Left lung (tissue), 10 donors: ENCODE measurements around the gene ZC3HAV1. TPM values are rescaled to one million over a fixed set of nuclear protein-coding genes. Genes with fewer than 3 reads are reported as not detected.
"Not testable (repeated sequence)": the region's sequence is repeated elsewhere in the genome, so short reads cannot be mapped to it uniquely, and the experiment has no call there.

Experiments
- ATAC-seq: fragments of 200-7000 bp; cut with Tn5 transposase; one replicate; pipeline ENCODE4 v1.9.1; 2020; ENCODE audit warnings: moderate library complexity
- DNase-seq, 4 donors: peaks; one replicate each; pipeline ENCODE4 v3.0.0-alpha.2; 2013 to 2020
- H3K27ac ChIP-seq, 2 donors: fragments of 200-600 bp; sonication (generic) in 1 of 2; one replicate each; pipeline versions ENCODE4 v1.5.0 to v1.8.0; 2020 to 2021
- H3K27me3 ChIP-seq, 2 donors: fragments of 200-600 bp; sonication (generic) in 1 of 2; one replicate each; pipeline versions ENCODE4 v1.5.0 to v1.8.0; 2020 to 2021
- H3K36me3 ChIP-seq, 2 donors: fragments of 200-600 bp; sonication (generic) in 1 of 2; one replicate each; pipeline versions ENCODE4 v1.5.0 to v1.8.0; 2020 to 2021
- H3K4me1 ChIP-seq, 2 donors: fragments of 200-600 bp; one replicate each; pipeline ENCODE4 v1.8.0; 2021
- H3K4me3 ChIP-seq, 2 donors: fragments of 200-600 bp; sonication (generic) in 1 of 2; one replicate each; pipeline versions ENCODE4 v1.5.0 to v1.8.0; 2020 to 2021; ENCODE audit warnings: mild to moderate bottlenecking in 1 of 2
- H3K9me3 ChIP-seq, 2 donors: fragments of 200-600 bp; sonication (generic) in 1 of 2; one replicate each; pipeline versions ENCODE4 v1.5.0 to v1.8.0; 2020 to 2021
- CTCF ChIP-seq, 2 donors: fragments of 200-600 bp; sonication (generic) in 1 of 2; IDR thresholded peaks; one replicate each; pipeline versions ENCODE4 v1.5.0 to v1.8.0; 2021; ENCODE audit warnings: antibody characterized with exemption in 2 of 2
- intact Hi-C, 2 donors: fragments of 100-400 bp; cut with DNase I; formaldehyde crosslinking; loops; one replicate each; pipeline versions ENCODE4 v1.11.2 to v1.14.2; 2022
- polyA plus RNA-seq, 6 donors: library from polyadenylated mRNA; unstranded; fragments of 120-200 nt; gene quantifications; one replicate each; pipeline ENCODE4 v1.2.1, GENCODE V29; 2013; ENCODE audit not compliant: insufficient read length in 6 of 6
- total RNA-seq, 2 donors: library from RNA; stranded (reverse); fragmentation: NEBNext Ultra II Directional; extraction: Animal tissue kit (Norgen Biotek cat#: 25700); gene quantifications; one replicate each; pipeline ENCODE4 v1.2.1, GENCODE V29; 2021
- donor health status: DM: no; HTN: yes; CAD: no.
- donor health status: DM: no; HTN: no; CAD: no.

Gene ZC3HAV1
- total and polyA plus RNA-seq, 8 donors = 16.0 to 45.5 (median 22.4) TPM

GRCh38 chr7:139104091-139104450 is 5.4 kb downstream of the ZC3HAV1 start:
- peak overlapping the region; percentile 54 to 99 for H3K27ac ChIP-seq
- peak overlapping the region in 1 of 2 donors; percentile 92 for H3K4me3 ChIP-seq
- H3K36me3 ChIP-seq = no peaks in the 10 kb centered on the region
- H3K27me3 ChIP-seq = no peaks in the 10 kb centered on the region
- peaks cover 19 to 68% of the 10 kb centered on the region in 2 donors for H3K4me1 ChIP-seq
- DNase-seq (no peak), ATAC-seq (no peak)
- intact Hi-C loops = no loop called here
- no peaks in the 10 kb centered on the region for H3K9me3 ChIP-seq
- no peak for TF ChIP-seq CTCF (IDR thresholded peaks at IDR 0.05)

GRCh38 chr7:139103057-139103815 is 6.3 kb downstream of the ZC3HAV1 start:
- Histone ChIP-seq H3K4me3 (peak overlapping the region in 1 of 2 donors; percentile 92), H3K9me3 (no peaks in the 10 kb centered on the region), H3K27me3 (no peaks in the 10 kb centered on the region), H3K4me1 (peaks cover 19 to 77% of the 10 kb centered on the region in 2 donors), H3K36me3 (peaks cover 0 to 4% of the 10 kb centered on the region in 2 donors), H3K27ac (peak overlapping the region; percentile 54 to 99)
- DNase-seq = no peak
- intact Hi-C loops = no loop called here
- TF ChIP-seq CTCF (IDR thresholded peaks at IDR 0.05) = no peak
- no peak for ATAC-seq

GRCh38 chr7:139101637-139102158 is 7.8 kb downstream of the ZC3HAV1 start:
- Histone ChIP-seq H3K4me1 (peaks cover 19 to 79% of the 10 kb centered on the region in 2 donors), H3K36me3 (peaks cover 0 to 19% of the 10 kb centered on the region in 2 donors), H3K27ac (peak overlapping the region in 1 of 2 donors; percentile 13)
- DNase-seq, H3K4me3 ChIP-seq, H3K27me3 ChIP-seq, ATAC-seq, H3K9me3 ChIP-seq, intact Hi-C loops: not testable (repeated sequence)

GRCh38 chr7:139099172-139099947 is 10.2 kb downstream of the ZC3HAV1 start:
- H3K9me3 ChIP-seq = no peaks in the 10 kb centered on the region
- no peak overlapping the region for H3K27ac ChIP-seq
- no peak overlapping the region for H3K4me3 ChIP-seq
- no peaks in the 10 kb centered on the region for H3K27me3 ChIP-seq
- no peak for DNase-seq
- TF ChIP-seq CTCF (IDR thresholded peaks at IDR 0.05) = no peak
- peaks cover 12 to 81% of the 10 kb centered on the region in 2 donors for H3K4me1 ChIP-seq
- peaks cover 0 to 25% of the 10 kb centered on the region in 2 donors for H3K36me3 ChIP-seq
- no peak for ATAC-seq
- intact Hi-C loops = no loop called here

GRCh38 chr7:139095194-139095659 is 14.3 kb downstream of the ZC3HAV1 start:
- intact Hi-C loops = no loop called here
- H3K9me3 ChIP-seq = no peaks in the 10 kb centered on the region
- no peaks in the 10 kb centered on the region for H3K27me3 ChIP-seq
- peaks cover 0 to 86% of the 10 kb centered on the region in 2 donors for H3K4me1 ChIP-seq
- peaks cover 0 to 31% of the 10 kb centered on the region in 2 donors for H3K36me3 ChIP-seq
- no peak for TF ChIP-seq CTCF (IDR thresholded peaks at IDR 0.05)
- H3K4me3 ChIP-seq = no peak overlapping the region
- ATAC-seq (peak; percentile 76), DNase-seq (peak in 2 of 4 donors; percentile 46 to 72)
- peak overlapping the region; percentile 51 to 65 for H3K27ac ChIP-seq
